IMR-90 (cell line): ENCODE results near the gene SEZ6L2. TPM values are rescaled to one million over a fixed set of nuclear protein-coding genes. Genes with fewer than 3 reads are reported as not detected.

Experiments used
- ATAC-seq: fragments of 200-7000 bp; cut with Tn5 transposase; 2 replicates; pipeline ENCODE4 v1.9.1; 2020; ENCODE audit warnings: low read depth, mild to moderate bottlenecking, moderate library complexity
- Bru-seq: library from RNA; stranded (reverse); fragments of 400-500 nt; gene quantifications from one replicate; lab custom pipeline; 2021; lab: Mats Ljungman, UMichigan
- BruChase-seq, 2 experiments: library from RNA; stranded (reverse); fragments of 400-500 nt; gene quantifications; one replicate each; lab custom pipeline; 2021; lab: Mats Ljungman, UMichigan
- BruUV-seq: library from RNA; stranded (reverse); fragments of 400-500 nt; replicated peaks from 2 replicates; lab custom pipeline; 2021; lab: Mats Ljungman, UMichigan
- CTCF ChIA-PET: fragments of 300-600 bp; formaldehyde crosslinking; extraction: SDS; loops from one replicate; lab custom pipeline; 2021; ENCODE audit warnings: antibody characterized with exemption; lab: Yijun Ruan, JAX
- POLR2A ChIA-PET: fragments of 300-600 bp; sonication (Branson Sonifier 250); formaldehyde crosslinking; loops from one replicate; lab custom pipeline; 2022; ENCODE audit warnings: antibody characterized with exemption; ENCODE audit not compliant: unreplicated experiment; lab: Charles Lee
- DNase-seq: peaks from one replicate; pipeline ENCODE4 v3.0.0; 2013
- H2AFZ ChIP-seq: replicated peaks from 2 replicates; pipeline ENCODE3; 2013; ENCODE audit warnings: low read length, mild to moderate bottlenecking; ENCODE audit not compliant: poor library complexity
- H2AK5ac ChIP-seq: 2 replicates; pipeline ENCODE4 v1.6.1; 2013; ENCODE audit warnings: low read depth, low read length, inconsistent platforms
- H2AK9ac ChIP-seq: replicated peaks from 2 replicates; pipeline ENCODE3; 2013; ENCODE audit warnings: mild to moderate bottlenecking, low read depth, low read length, moderate library complexity; ENCODE audit not compliant: poor library complexity
- H2BK120ac ChIP-seq: 2 replicates; pipeline ENCODE4 v1.6.1; 2013; ENCODE audit warnings: low read depth, low read length, inconsistent platforms
- H2BK15ac ChIP-seq: 3 replicates; pipeline ENCODE4 v1.6.1; 2013; ENCODE audit warnings: low read depth, low read length, inconsistent platforms
- H2BK20ac ChIP-seq: 2 replicates; pipeline ENCODE4 v1.6.1; 2013; ENCODE audit warnings: low read depth, mild to moderate bottlenecking, inconsistent platforms, low read length, moderate library complexity
- H2BK5ac ChIP-seq: 2 replicates; pipeline ENCODE4 v1.6.1; 2013; ENCODE audit warnings: mild to moderate bottlenecking, low read depth, low read length, inconsistent platforms; ENCODE audit not compliant: poor library complexity, severe bottlenecking
- H3K14ac ChIP-seq: replicated peaks from 2 replicates; pipeline ENCODE4 v1.6.1; 2013; ENCODE audit warnings: low read depth, low read length, inconsistent platforms
- H3K18ac ChIP-seq: 2 replicates; pipeline ENCODE4 v1.6.1; 2013; ENCODE audit warnings: low read depth, low read length, control low read depth
- H3K23ac ChIP-seq: 2 replicates; pipeline ENCODE4 v1.6.1; 2013; ENCODE audit warnings: low read depth, low read length, inconsistent platforms
- H3K27ac ChIP-seq: 2 replicates; pipeline ENCODE4 v1.5.1; 2013; ENCODE audit warnings: mild to moderate bottlenecking, control low read depth, low read length; ENCODE audit not compliant: insufficient read depth
- H3K27me3 ChIP-seq: 2 replicates; pipeline ENCODE4 v1.6.1; 2013; ENCODE audit warnings: low read length; ENCODE audit not compliant: control insufficient read depth, insufficient read depth
- H3K36me3 ChIP-seq: 2 replicates; pipeline ENCODE4 v1.6.1; 2013; ENCODE audit warnings: low read length, mixed read lengths; ENCODE audit not compliant: control insufficient read depth, insufficient read depth
- H3K4ac ChIP-seq: 2 replicates; pipeline ENCODE4 v1.6.1; 2013; ENCODE audit warnings: low read depth, low read length, inconsistent platforms
- H3K4me1 ChIP-seq: 2 replicates; pipeline ENCODE4 v1.6.1; 2013; ENCODE audit warnings: low read length, mixed read lengths; ENCODE audit not compliant: control insufficient read depth, insufficient read depth
- H3K4me2 ChIP-seq: 2 replicates; pipeline ENCODE4 v1.6.1; 2013; ENCODE audit warnings: low read depth, mild to moderate bottlenecking, control low read depth, low read length, moderate library complexity
- H3K4me3 ChIP-seq: 2 replicates; pipeline ENCODE4 v1.5.1; 2013; ENCODE audit warnings: low read depth, mild to moderate bottlenecking, control low read depth, low read length, moderate library complexity; ENCODE audit not compliant: insufficient read depth
- H3K56ac ChIP-seq: 2 replicates; pipeline ENCODE4 v1.6.1; 2013; ENCODE audit warnings: low read length, inconsistent platforms; ENCODE audit not compliant: insufficient read depth; ENCODE audit errors: extremely low read depth
- H3K79me1 ChIP-seq, 2 experiments: 2 replicates each; pipeline ENCODE4 v1.6.1; 2013; ENCODE audit warnings: low read length in 2 of 2, inconsistent platforms in 1 of 2, low read depth in 1 of 2
- H3K9ac ChIP-seq: 2 replicates; pipeline ENCODE4 v1.6.1; 2013; ENCODE audit warnings: low read depth, low read length, control low read depth
- H3K9me1 ChIP-seq: 2 replicates; pipeline ENCODE4 v1.6.1; 2013; ENCODE audit warnings: low read length, inconsistent platforms; ENCODE audit not compliant: insufficient read depth
- H3K9me3 ChIP-seq: 2 replicates; pipeline ENCODE4 v1.6.1; 2013; ENCODE audit warnings: low read length; ENCODE audit not compliant: control insufficient read depth, insufficient read depth
- H4K20me1 ChIP-seq: 2 replicates; pipeline ENCODE4 v1.6.1; 2013; ENCODE audit warnings: low read length, inconsistent platforms; ENCODE audit not compliant: insufficient read depth
- H4K5ac ChIP-seq: 2 replicates; pipeline ENCODE4 v1.6.1; 2013; ENCODE audit warnings: mild to moderate bottlenecking, low read depth, low read length, control low read depth
- H4K8ac ChIP-seq, 2 experiments: 2 replicates each; pipeline ENCODE4 v1.6.1; 2013; ENCODE audit warnings: low read depth in 2 of 2, low read length in 2 of 2, control low read depth in 1 of 2, inconsistent platforms in 1 of 2
- H4K91ac ChIP-seq: 2 replicates; pipeline ENCODE4 v1.6.1; 2013; ENCODE audit warnings: low read depth, low read length, inconsistent platforms; ENCODE audit not compliant: insufficient read depth
- CEBPB ChIP-seq: IDR thresholded peaks from 2 replicates; pipeline ENCODE4 v1.6.1; 2012; ENCODE audit warnings: low read depth, low read length, improper control_type of control experiment
- MAZ ChIP-seq: IDR thresholded peaks from 2 replicates; pipeline ENCODE4 v1.6.1; 2012; ENCODE audit warnings: low read depth, mild to moderate bottlenecking, low read length, improper control_type of control experiment, moderate library complexity, borderline replicate concordance
- MXI1 ChIP-seq: IDR thresholded peaks from 2 replicates; pipeline ENCODE4 v1.6.1; 2012; ENCODE audit warnings: low read depth, mild to moderate bottlenecking, low read length, moderate library complexity, borderline replicate concordance
- NFE2L2 ChIP-seq: fragments of 150-350 bp; IDR thresholded peaks from 2 replicates; pipeline ENCODE4 v1.6.1; 2016; ENCODE audit warnings: low read depth, mild to moderate bottlenecking, low read length
- POLR2A ChIP-seq: IDR thresholded peaks from 2 replicates; pipeline ENCODE4 v1.6.1; 2012; ENCODE audit warnings: mild to moderate bottlenecking, low read depth, low read length
- RAD21 ChIP-seq: IDR thresholded peaks from 2 replicates; pipeline ENCODE4 v1.6.1; 2012; ENCODE audit warnings: low read length, improper control_type of control experiment
- SMC3 ChIP-seq: fragments of 150-350 bp; IDR thresholded peaks from 2 replicates; pipeline ENCODE4 v1.6.1; 2016; ENCODE audit warnings: low read depth, mild to moderate bottlenecking, antibody characterized with exemption, low read length, moderate library complexity
- WGBS, 2 experiments: methylation state at CpG; one replicate each; pipeline versions ENCODE4 v1.1.5 to v1.1.7; 2013; ENCODE audit warnings: missing lambda C conversion rate in 2 of 2; ENCODE audit not compliant: insufficient read length in 1 of 2; ENCODE audit errors: extremely low coverage in 2 of 2; 5-methylcytosine and 5-hydroxymethylcytosine counted together
- dilution Hi-C: fragments of 300-500 bp; cut with HindIII; formaldehyde crosslinking; loops from one replicate; pipeline ENCODE4 v1.14.3; 2018; ENCODE audit warnings: low sequenced_read_pairs; ENCODE audit not compliant: unreplicated experiment
- in situ Hi-C: fragments of 300-500 bp; cut with MboI; formaldehyde crosslinking; loops from 3 replicates; pipeline ENCODE4 v1.14.3; 2019; ENCODE audit warnings: low sequenced_read_pairs, inconsistent platforms, mixed read lengths
- intact Hi-C: fragments of 100-400 bp; cut with micrococcal nuclease; formaldehyde crosslinking; loops from 2 replicates; pipeline ENCODE4 v1.10.0; 2022
- long read RNA-seq: library from polyadenylated mRNA; unstranded; transcript quantifications from one replicate; pipeline ENCODE4 v2.0.0, GENCODE V29; 2021; ENCODE audit not compliant: unreplicated experiment
- polyA plus RNA-seq, 3 experiments: library from polyadenylated mRNA; depleted of rRNA; stranded (reverse); fragments of >200 nt; gene quantifications; 2 replicates each; pipeline ENCODE4 v1.2.3, GENCODE V29; 2012; ENCODE audit warnings: low replicate concordance in 1 of 3
- total RNA-seq: library from RNA; depleted of rRNA; stranded (reverse); fragments of >200 nt; gene quantifications from 2 replicates; pipeline ENCODE4 v1.2.3, GENCODE V29; 2012; rRNA removed
- TF ChIP-seq, protein P1 (sequence below): fragments of 150-350 bp; IDR thresholded peaks from 2 replicates; pipeline ENCODE4 v1.6.1; 2017; ENCODE audit warnings: mild to moderate bottlenecking, antibody characterized with exemption, low read length, low read depth
- TF ChIP-seq, protein P2 (sequence below): conservative IDR thresholded peaks from 2 replicates; pipeline ENCODE4 v1.5.1; 2012; ENCODE audit warnings: mild to moderate bottlenecking, low read depth, low read length, improper control_type of control experiment

The SEZ6L2 gene
- total RNA-seq (0.72 and 0.83 TPM in 2 replicates), polyA plus RNA-seq (2012; rRNA removed) (10.0 and 10.5 TPM in 2 replicates), Bru-seq, nascent RNA (percentile 39 among the genes with signal in this experiment), BruChase-seq, experiment 1, labeled RNA remaining after a 6-hour chase (percentile 47 among the genes with signal in this experiment), BruChase-seq, experiment 2, labeled RNA remaining after a 2-hour chase (percentile 39 among the genes with signal in this experiment)
- polyA plus RNA-seq (2012; cell fraction: cytosol; rRNA removed) = 8.2 and 18.4 TPM in 2 replicates
- polyA plus RNA-seq (2012; cell fraction: nucleus; rRNA removed; ENCODE audit: low replicate concordance) = 5.8 and 12.6 TPM in 2 replicates
- long read RNA-seq, partial matches to known transcripts = 40 of 55 reads
- long read RNA-seq, other reads (novel, unspliced or antisense) = 12 of 55 reads

DNA sequence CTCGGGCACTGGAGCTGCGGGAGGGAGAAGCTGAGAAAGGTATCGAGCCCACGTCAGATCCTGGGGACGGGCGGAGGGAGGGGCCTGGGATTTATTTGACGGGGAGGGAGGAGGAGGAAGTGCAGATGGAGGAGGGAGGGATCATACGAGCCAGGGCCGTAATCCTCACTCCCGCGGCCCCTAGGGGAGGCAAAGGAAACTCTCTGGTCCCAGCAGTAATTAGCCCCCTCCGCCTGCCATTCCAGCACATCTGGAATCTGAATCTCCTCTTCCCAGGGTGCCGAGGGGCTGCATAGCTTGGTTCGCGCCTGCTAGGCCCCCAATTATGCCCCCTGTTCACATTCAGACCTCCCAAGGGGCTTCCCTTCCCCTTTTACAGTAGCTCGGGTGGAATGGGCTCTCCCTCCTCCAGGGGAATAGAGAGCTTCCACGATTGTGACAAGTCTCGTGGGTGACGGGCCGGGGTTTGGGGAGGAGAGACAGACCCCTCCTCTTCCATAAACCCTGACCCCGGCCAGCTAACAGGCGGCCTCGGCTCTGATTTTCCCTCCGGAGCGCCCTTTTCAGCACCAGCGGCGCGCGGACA is at the start of gene SEZ6L2:
Gene SEZ6L2, minus strand, starts transcription at position 35 of the 586 bp plus-strand sequence. CDS start 531 bp downstream, outside the sequence.
- Histone ChIP-seq H3K79me1 (peaks cover 10 to 27% of the 10 kb centered on the region in 2 experiments; a peak in 3 of 4 replicates), H2AFZ (peak within 1 kb of the TSS; percentile 97), H3K4me3 (peak within 1 kb of the TSS; percentile 87), H4K20me1 (peaks cover 7% of the 10 kb centered on the region), H4K91ac (peak within 1 kb of the TSS; percentile 69), H3K9me1 (peaks cover 7% of the 10 kb centered on the region), H2AK9ac (peak within 1 kb of the TSS; percentile 96), H3K4ac (peak within 1 kb of the TSS; percentile 83), H3K27me3 (peaks cover 5% of the 10 kb centered on the region; the same call in 1 of the 2 replicates), H3K36me3 (0 out of 2 replicates have a peak, but pooled peaks cover 5% of the 10 kb centered on the region), H2BK20ac (no peak within 1 kb of the TSS), H4K8ac (peak within 1 kb of the TSS in 1 of 2 experiments; percentile 37; a peak in 1 of 4 replicates), H3K9ac (peak within 1 kb of the TSS; percentile 84), H3K18ac (no peak within 1 kb of the TSS), H3K27ac (peak within 1 kb of the TSS; percentile 88), H3K9me3 (no peaks in the 10 kb centered on the region), H2BK120ac (no peak within 1 kb of the TSS), H3K56ac (peak within 1 kb of the TSS; percentile 51; the same call in 1 of the 2 replicates), H4K5ac (no peak within 1 kb of the TSS), H3K4me2 (peak within 1 kb of the TSS; percentile 82), H2AK5ac (no peak within 1 kb of the TSS), H2BK5ac (peak within 1 kb of the TSS; percentile 87), H3K23ac (no peak within 1 kb of the TSS), H3K14ac (peak within 1 kb of the TSS; percentile 93; the same call in 1 of the 2 replicates), H2BK15ac (no peak within 1 kb of the TSS), H3K4me1 (peaks cover 10% of the 10 kb centered on the region)
- in situ Hi-C loops (no loop called here), intact Hi-C loops (loop anchor here (1.0 kb wide), 2 partner anchors 45 to 74 kb away; partner anchors contain the start of gene TAOK2), dilution Hi-C loops (no loop called here)
- ChIA-PET POLR2A (interaction anchor here (0.6 to 1.4 kb wide), 4 partner anchors 16 to 83 kb away, joined by 3 to 8 read pairs (median 5); partner anchors contain the start of genes KCTD13 and PAGR1), CTCF (interaction anchor here (0.7 to 0.9 kb wide), 2 partner anchors 18 to 106 kb away, joined by 3 read pairs; no protein-coding TSS in a partner anchor)
- TF ChIP-seq MAZ = peak; percentile 68; the same call in 1 of the 2 replicates
- TF ChIP-seq, protein P1, sequence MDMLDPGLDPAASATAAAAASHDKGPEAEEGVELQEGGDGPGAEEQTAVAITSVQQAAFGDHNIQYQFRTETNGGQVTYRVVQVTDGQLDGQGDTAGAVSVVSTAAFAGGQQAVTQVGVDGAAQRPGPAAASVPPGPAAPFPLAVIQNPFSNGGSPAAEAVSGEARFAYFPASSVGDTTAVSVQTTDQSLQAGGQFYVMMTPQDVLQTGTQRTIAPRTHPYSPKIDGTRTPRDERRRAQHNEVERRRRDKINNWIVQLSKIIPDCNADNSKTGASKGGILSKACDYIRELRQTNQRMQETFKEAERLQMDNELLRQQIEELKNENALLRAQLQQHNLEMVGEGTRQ = no peak
- TF ChIP-seq SMC3 = 0 out of 2 replicates have a peak, but pooled peaks have one; percentile 12
- TF ChIP-seq, protein P2, sequence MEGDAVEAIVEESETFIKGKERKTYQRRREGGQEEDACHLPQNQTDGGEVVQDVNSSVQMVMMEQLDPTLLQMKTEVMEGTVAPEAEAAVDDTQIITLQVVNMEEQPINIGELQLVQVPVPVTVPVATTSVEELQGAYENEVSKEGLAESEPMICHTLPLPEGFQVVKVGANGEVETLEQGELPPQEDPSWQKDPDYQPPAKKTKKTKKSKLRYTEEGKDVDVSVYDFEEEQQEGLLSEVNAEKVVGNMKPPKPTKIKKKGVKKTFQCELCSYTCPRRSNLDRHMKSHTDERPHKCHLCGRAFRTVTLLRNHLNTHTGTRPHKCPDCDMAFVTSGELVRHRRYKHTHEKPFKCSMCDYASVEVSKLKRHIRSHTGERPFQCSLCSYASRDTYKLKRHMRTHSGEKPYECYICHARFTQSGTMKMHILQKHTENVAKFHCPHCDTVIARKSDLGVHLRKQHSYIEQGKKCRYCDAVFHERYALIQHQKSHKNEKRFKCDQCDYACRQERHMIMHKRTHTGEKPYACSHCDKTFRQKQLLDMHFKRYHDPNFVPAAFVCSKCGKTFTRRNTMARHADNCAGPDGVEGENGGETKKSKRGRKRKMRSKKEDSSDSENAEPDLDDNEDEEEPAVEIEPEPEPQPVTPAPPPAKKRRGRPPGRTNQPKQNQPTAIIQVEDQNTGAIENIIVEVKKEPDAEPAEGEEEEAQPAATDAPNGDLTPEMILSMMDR = peak; percentile 39
- TF ChIP-seq CEBPB = no peak
- peak; percentile 59; the same call in 1 of the 2 replicates for TF ChIP-seq MXI1
- no peak for TF ChIP-seq NFE2L2
- TF ChIP-seq RAD21 = peak; percentile 29
- no peak for TF ChIP-seq POLR2A
- DNase-seq = peak; percentile 86
- 0% methylated on average over 5 of the region's 29 CpGs; no CpG with 5 or more reads in 1 of the 2 experiments for WGBS, 2 experiments
- no TSS peak for BruUV-seq
- peak; percentile 72 for ATAC-seq
